Body of pancreas (tissue), 4 donors: Measurements from ENCODE around the gene CFAP52. TPM values are rescaled to one million over a fixed set of nuclear protein-coding genes. Genes with fewer than 3 reads are reported as not detected.

Source experiments
- ATAC-seq: fragments of 150-250 bp; one replicate; pipeline ENCODE4 v1.9.1; 2016
- DNase-seq, 4 donors: peaks; one replicate each; pipeline ENCODE4 v3.0.0-alpha.2; 2019
- H3K27ac ChIP-seq, 4 donors: fragments of 200-600 bp; sonication (generic); 1 replicate in 3 of 4; 2 replicates in 1 of 4; pipeline versions ENCODE4 v1.5.1 to v1.6.1; 2016 to 2019; ENCODE audit warnings: mild to moderate bottlenecking in 1 of 4, mixed read lengths in 1 of 4, moderate library complexity in 1 of 4
- H3K27me3 ChIP-seq, 2 donors: fragments of 200-600 bp; sonication (generic); one replicate each; pipeline ENCODE4 v1.6.0; 2016; ENCODE audit warnings: mild to moderate bottlenecking in 1 of 2
- H3K36me3 ChIP-seq, 2 donors: fragments of 200-600 bp; sonication (generic); replicated peaks in 1 of 2; 2 replicates each; pipeline ENCODE4 v1.5.1; 2016; ENCODE audit warnings: low read depth in 2 of 2; ENCODE audit not compliant: insufficient read depth in 1 of 2
- H3K4me1 ChIP-seq: fragments of 200-600 bp; sonication (generic); one replicate; pipeline ENCODE4 v1.6.0; 2016
- H3K4me3 ChIP-seq, 2 donors: fragments of 200-600 bp; sonication (generic); 1 replicate in 1 of 2; 2 replicates in 1 of 2; pipeline ENCODE4 v1.5.1; 2016 to 2019
- H3K9me3 ChIP-seq, 3 donors: fragments of 200-600 bp; sonication (generic); 1 replicate in 2 of 3; 2 replicates in 1 of 3; pipeline ENCODE4 v1.5.1; 2016
- CTCF ChIP-seq, 7 experiments: fragments of 450-650 bp in 4 of 7; fragments of 200-600 bp in 3 of 7; sonication (generic) in 3 of 7; IDR thresholded peaks; one replicate each; pipeline ENCODE4 v1.5.1; 2016 to 2019; ENCODE audit warnings: antibody characterized with exemption in 7 of 7
- POLR2A ChIP-seq, 3 donors: fragments of 450-650 bp; IDR thresholded peaks; one replicate each; pipeline ENCODE4 v1.6.1; 2016; ENCODE audit warnings: antibody characterized with exemption in 3 of 3, mild to moderate bottlenecking in 2 of 3
- WGBS, 2 donors: methylation state at CpG; one replicate each; pipeline ENCODE4 v1.1.5; 2017; 5-methylcytosine and 5-hydroxymethylcytosine counted together
- intact Hi-C: fragments of 100-400 bp; cut with DNase I; formaldehyde crosslinking; loops from one replicate; pipeline ENCODE4 v1.15.1; 2023
- total RNA-seq, 2 donors: library from RNA; depleted of rRNA; stranded (reverse); fragments of >200 nt; gene quantifications; one replicate each; pipeline ENCODE4 v1.1.0, GENCODE V29; 2016

Gene CFAP52
- not detected for total RNA-seq

GRCh38 chr17:9576521-9577372, at the start of gene CFAP52:
CFAP52 (plus strand) TSS chr17:9576642; CDS start chr17:9576696, 54 bp downstream.
- peak; percentile 79 for ATAC-seq
- Histone ChIP-seq H3K27me3 (no peaks in the 10 kb centered on the region), H3K27ac (peak within 1 kb of the TSS in 3 of 4 donors; percentile 44 to 76 (median 48)), H3K9me3 (no peaks in the 10 kb centered on the region), H3K36me3 (no peaks in the 10 kb centered on the region), H3K4me3 (peak within 1 kb of the TSS; percentile 41 to 99), H3K4me1 (peaks cover 25% of the 10 kb centered on the region)
- intact Hi-C loops = no loop called here
- DNase-seq = peak; percentile 75 to 79 (median 78)
- TF ChIP-seq POLR2A (IDR thresholded peaks at IDR 0.05) (no peak), CTCF (IDR thresholded peaks at IDR 0.05) (peak; percentile 36 to 77 (median 71))
- 7 to 14% methylated on average over 21 to 38 of the region's 38 CpGs for WGBS, 2 donors

- no peak for TF ChIP-seq CTCF (IDR thresholded peaks at IDR 0.05)
- no peak for TF ChIP-seq POLR2A (IDR thresholded peaks at IDR 0.05)
- Histone ChIP-seq H3K9me3 (no peaks in the 10 kb centered on the region), H3K27ac (no peak overlapping the region), H3K4me3 (no peak overlapping the region), H3K4me1 (no peaks in the 10 kb centered on the region), H3K27me3 (no peaks in the 10 kb centered on the region), H3K36me3 (no peaks in the 10 kb centered on the region)
- intact Hi-C loops = loop anchor here (10.0 kb wide), 1 partner anchor 533 kb away; no protein-coding TSS in a partner anchor
- ATAC-seq (no peak), DNase-seq (no peak)
- 59 to 65% methylated on average over 3 of the region's 3 CpGs for WGBS, 2 donors
Observed at GRCh38 chr17:9527788-9528187, 48.7 kb upstream of the CFAP52 start.

- Histone ChIP-seq H3K4me3 (no peak overlapping the region), H3K4me1 (no peaks in the 10 kb centered on the region), H3K36me3 (no peaks in the 10 kb centered on the region), H3K9me3 (no peaks in the 10 kb centered on the region), H3K27ac (no peak overlapping the region), H3K27me3 (no peaks in the 10 kb centered on the region)
- no peak for DNase-seq
- TF ChIP-seq POLR2A (IDR thresholded peaks at IDR 0.05) = no peak
- peak in 5 of 7 experiments; percentile 8 to 35 (median 27) for TF ChIP-seq CTCF (IDR thresholded peaks at IDR 0.05)
- no peak for ATAC-seq
- intact Hi-C loops = loop anchor here (10.0 kb wide), 1 partner anchor 534 kb away; no protein-coding TSS in a partner anchor
- 67 to 84% methylated on average over 4 to 5 of the region's 5 CpGs for WGBS, 2 donors
Observed at GRCh38 chr17:9529033-9529700, 47.3 kb upstream of the CFAP52 start.

GRCh38 chr17:9531034-9531433, 45.4 kb upstream of the CFAP52 start:
- Histone ChIP-seq H3K9me3 (no peaks in the 10 kb centered on the region), H3K36me3 (no peaks in the 10 kb centered on the region), H3K4me3 (no peak overlapping the region), H3K27ac (no peak overlapping the region), H3K27me3 (no peaks in the 10 kb centered on the region), H3K4me1 (no peaks in the 10 kb centered on the region)
- TF ChIP-seq CTCF (IDR thresholded peaks at IDR 0.05) (no peak), POLR2A (IDR thresholded peaks at IDR 0.05) (no peak)
- DNase-seq = no peak
- ATAC-seq = no peak
- intact Hi-C loops = no loop called here
- 15 to 23% methylated on average over 2 of the region's 2 CpGs for WGBS, 2 donors
